Sigmoid colon (tissue), 4 donors: ENCODE results near the gene MIEN1.

ENCODE experiments used
- EP300 ChIP-seq, 4 donors: sonication (generic); formaldehyde crosslinking; IDR thresholded peaks; one replicate each; pipeline ENCODE4 v1.6.1; 2017; ENCODE audit warnings: antibody characterized with exemption in 4 of 4
- POLR2A ChIP-seq, 2 donors: fragments of 450-650 bp; IDR thresholded peaks; one replicate each; pipeline ENCODE4 v1.6.1; 2016; ENCODE audit warnings: antibody characterized with exemption in 2 of 2, mild to moderate bottlenecking in 2 of 2, moderate library complexity in 2 of 2

DNA sequence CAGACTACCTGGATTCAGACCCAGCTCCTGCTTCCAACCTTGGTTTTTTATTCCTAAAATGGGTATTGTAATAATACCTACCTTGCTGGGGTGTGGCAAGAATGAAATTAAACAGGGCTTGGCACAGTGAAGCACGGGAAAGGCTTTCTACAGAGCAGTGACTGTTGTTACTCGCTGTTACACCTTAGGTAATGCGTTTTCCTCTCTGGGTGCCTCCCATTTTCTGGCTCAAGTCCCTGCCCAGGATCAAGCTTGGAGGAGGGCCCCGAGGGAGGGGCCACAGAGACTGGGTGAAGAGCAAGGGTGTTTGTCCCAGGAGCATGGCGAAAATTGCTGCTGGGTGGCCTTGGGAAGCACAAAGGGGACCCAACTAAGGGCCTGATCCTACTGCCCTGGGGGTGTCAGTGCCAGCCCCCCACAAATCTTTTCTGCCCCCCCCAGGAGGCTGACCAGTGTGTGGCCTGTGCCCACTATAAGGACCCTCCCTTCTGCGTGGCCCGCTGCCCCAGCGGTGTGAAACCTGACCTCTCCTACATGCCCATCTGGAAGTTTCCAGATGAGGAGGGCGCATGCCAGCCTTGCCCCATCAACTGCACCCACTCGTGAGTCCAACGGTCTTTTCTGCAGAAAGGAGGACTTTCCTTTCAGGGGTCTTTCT is 13.3 kb downstream of the MIEN1 start:
- TF ChIP-seq EP300 (IDR thresholded peaks at IDR 0.05) (no peak), POLR2A (IDR thresholded peaks at IDR 0.05) (no peak)
